Hepatocyte (in vitro differentiated cells): ENCODE results near the gene FAM184A. TPM values are rescaled to one million over a fixed set of nuclear protein-coding genes. Genes with fewer than 3 reads are reported as not detected.

Experiments
- DNase-seq: peaks from one replicate; pipeline ENCODE4 v3.0.0-alpha.2; 2016; ENCODE audit warnings: low spot score
- H2AFZ ChIP-seq: fragments of 200-600 bp; sonication (generic); 2 replicates; pipeline ENCODE4 v1.6.0; 2016; ENCODE audit warnings: antibody characterized with exemption, mild to moderate bottlenecking
- H3K27ac ChIP-seq: fragments of 200-600 bp; sonication (generic); 2 replicates; pipeline ENCODE4 v1.5.1; 2016; ENCODE audit warnings: mild to moderate bottlenecking
- H3K27me3 ChIP-seq: fragments of 200-600 bp; sonication (generic); 2 replicates; pipeline ENCODE4 v1.6.1; 2016
- H3K36me3 ChIP-seq: fragments of 200-600 bp; sonication (generic); replicated peaks from 2 replicates; pipeline ENCODE4 v1.5.1; 2016; ENCODE audit warnings: low read depth; ENCODE audit not compliant: insufficient read depth
- H3K4me1 ChIP-seq: fragments of 200-600 bp; sonication (generic); 2 replicates; pipeline ENCODE4 v1.5.1; 2016; ENCODE audit warnings: mild to moderate bottlenecking, moderate library complexity; ENCODE audit not compliant: insufficient read depth
- H3K4me2 ChIP-seq: fragments of 200-600 bp; sonication (generic); 2 replicates; pipeline ENCODE4 v1.6.0; 2016
- H3K4me3 ChIP-seq: fragments of 200-600 bp; sonication (generic); 2 replicates; pipeline ENCODE4 v1.5.1; 2016; ENCODE audit warnings: mild to moderate bottlenecking
- H3K79me2 ChIP-seq: fragments of 200-600 bp; sonication (generic); 2 replicates; pipeline ENCODE4 v1.6.0; 2017; ENCODE audit warnings: mild to moderate bottlenecking
- H3K9me2 ChIP-seq: fragments of 200-600 bp; sonication (generic); replicated peaks from 2 replicates; pipeline ENCODE4 v1.6.0; 2017; ENCODE audit warnings: mild to moderate bottlenecking; ENCODE audit not compliant: insufficient read depth
- H3K9me3 ChIP-seq: fragments of 200-600 bp; sonication (generic); 2 replicates; pipeline ENCODE4 v1.5.1; 2016; ENCODE audit warnings: low read depth, mild to moderate bottlenecking
- H4K20me1 ChIP-seq: fragments of 200-600 bp; sonication (generic); 2 replicates; pipeline ENCODE4 v1.6.0; 2016; ENCODE audit warnings: mild to moderate bottlenecking; ENCODE audit not compliant: insufficient read depth, poor library complexity, severe bottlenecking
- EZH2 ChIP-seq: fragments of 200-600 bp; sonication (generic); IDR thresholded peaks from 2 replicates; pipeline ENCODE4 v1.6.1; 2016; ENCODE audit warnings: antibody characterized with exemption, mild to moderate bottlenecking, borderline replicate concordance
- EZH2phosphoT487 ChIP-seq: fragments of 200-600 bp; sonication (generic); IDR thresholded peaks from one replicate; pipeline ENCODE4 v1.6.1; 2018; ENCODE audit warnings: antibody characterized with exemption, mild to moderate bottlenecking, low read depth, moderate library complexity; ENCODE audit not compliant: unreplicated experiment, severe bottlenecking
- WGBS: methylation state at CpG from one replicate; pipeline ENCODE4 v1.1.6; 2016; ENCODE audit warnings: low lambda C conversion rate; ENCODE audit errors: missing lambda C conversion rate; 5-methylcytosine and 5-hydroxymethylcytosine counted together
- polyA plus RNA-seq: library from polyadenylated mRNA; unstranded; fragments of >200 nt; fragmentation: Nextera tagmentation; extraction: Ambion mirVana; gene quantifications from 2 replicates; pipeline ENCODE4 v1.2.1, GENCODE V29; 2016
- total RNA-seq: library from RNA; depleted of rRNA; stranded (reverse); fragments of >200 nt; gene quantifications from 2 replicates; pipeline ENCODE4 v1.2.3, GENCODE V29; 2014
- TF ChIP-seq, protein P1 (sequence below): fragments of 200-600 bp; sonication (generic); IDR thresholded peaks from 2 replicates; pipeline ENCODE4 v1.5.1; 2016; ENCODE audit warnings: antibody characterized with exemption, mild to moderate bottlenecking; ENCODE audit not compliant: poor library complexity

The FAM184A gene
- total and polyA plus RNA-seq, 2 experiments from 2014 or later: 5.6 to 14.1 TPM

DNA sequence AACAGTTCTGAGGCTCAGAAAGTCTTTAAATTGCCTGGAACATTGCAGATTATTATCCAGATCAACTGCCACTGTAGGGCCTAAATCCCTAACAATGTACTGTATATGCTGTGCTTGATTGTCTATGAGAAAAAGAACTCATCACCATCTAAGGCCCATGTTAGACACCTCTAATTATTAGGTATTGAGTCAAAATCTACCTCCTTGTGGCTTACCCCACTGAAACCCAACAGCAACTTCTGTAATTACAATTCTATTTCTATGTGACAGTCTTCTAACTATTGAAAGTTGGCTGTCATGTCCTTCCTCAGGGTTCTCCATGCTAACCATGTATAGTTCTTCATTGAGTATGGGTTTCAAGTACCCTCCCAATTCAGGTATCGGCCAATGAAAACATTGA, 157.4 kb downstream of the FAM184A start:
- H3K27ac ChIP-seq: no peak overlapping the region
- no peak overlapping the region for H2AFZ ChIP-seq
- TF ChIP-seq, protein P1, sequence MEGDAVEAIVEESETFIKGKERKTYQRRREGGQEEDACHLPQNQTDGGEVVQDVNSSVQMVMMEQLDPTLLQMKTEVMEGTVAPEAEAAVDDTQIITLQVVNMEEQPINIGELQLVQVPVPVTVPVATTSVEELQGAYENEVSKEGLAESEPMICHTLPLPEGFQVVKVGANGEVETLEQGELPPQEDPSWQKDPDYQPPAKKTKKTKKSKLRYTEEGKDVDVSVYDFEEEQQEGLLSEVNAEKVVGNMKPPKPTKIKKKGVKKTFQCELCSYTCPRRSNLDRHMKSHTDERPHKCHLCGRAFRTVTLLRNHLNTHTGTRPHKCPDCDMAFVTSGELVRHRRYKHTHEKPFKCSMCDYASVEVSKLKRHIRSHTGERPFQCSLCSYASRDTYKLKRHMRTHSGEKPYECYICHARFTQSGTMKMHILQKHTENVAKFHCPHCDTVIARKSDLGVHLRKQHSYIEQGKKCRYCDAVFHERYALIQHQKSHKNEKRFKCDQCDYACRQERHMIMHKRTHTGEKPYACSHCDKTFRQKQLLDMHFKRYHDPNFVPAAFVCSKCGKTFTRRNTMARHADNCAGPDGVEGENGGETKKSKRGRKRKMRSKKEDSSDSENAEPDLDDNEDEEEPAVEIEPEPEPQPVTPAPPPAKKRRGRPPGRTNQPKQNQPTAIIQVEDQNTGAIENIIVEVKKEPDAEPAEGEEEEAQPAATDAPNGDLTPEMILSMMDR: no peak
- no peak for TF ChIP-seq EZH2
- no peak for TF ChIP-seq EZH2phosphoT487
- no peaks in the 10 kb centered on the region for H3K9me3 ChIP-seq
- H3K9me2 ChIP-seq: no peaks in the 10 kb centered on the region
- H3K4me1 ChIP-seq: no peaks in the 10 kb centered on the region
- H3K4me2 ChIP-seq: no peak overlapping the region
- no peaks in the 10 kb centered on the region for H3K36me3 ChIP-seq
- H3K79me2 ChIP-seq: no peaks in the 10 kb centered on the region
- DNase-seq: no peak
- 100% methylated on average over 1 of the region's 1 CpG for WGBS
- H3K4me3 ChIP-seq: no peak overlapping the region
- H3K27me3 ChIP-seq: no peaks in the 10 kb centered on the region
- no peaks in the 10 kb centered on the region for H4K20me1 ChIP-seq

DNA sequence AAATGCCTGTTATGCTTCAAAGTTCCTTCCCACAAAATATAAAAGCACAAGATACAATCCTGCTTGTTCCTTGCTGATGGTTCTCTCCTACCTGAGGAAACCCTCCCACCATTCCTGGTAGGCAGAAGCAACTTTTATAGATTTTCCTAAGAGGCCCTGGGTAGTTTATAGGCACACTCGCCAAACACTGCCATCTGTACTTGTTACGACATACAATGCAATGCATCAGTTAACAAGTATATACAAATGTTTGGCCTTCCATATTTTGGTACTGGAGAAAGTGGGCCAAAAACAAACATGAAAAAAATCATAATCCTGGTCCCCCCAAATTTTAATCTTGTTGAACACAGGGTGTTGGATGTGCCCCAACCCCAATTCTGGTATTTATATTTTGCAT, 160.1 kb downstream of the FAM184A start:
- 68% methylated on average over 2 of the region's 2 CpGs for WGBS
- Histone ChIP-seq H2AFZ (no peak overlapping the region), H3K36me3 (no peaks in the 10 kb centered on the region)

DNA sequence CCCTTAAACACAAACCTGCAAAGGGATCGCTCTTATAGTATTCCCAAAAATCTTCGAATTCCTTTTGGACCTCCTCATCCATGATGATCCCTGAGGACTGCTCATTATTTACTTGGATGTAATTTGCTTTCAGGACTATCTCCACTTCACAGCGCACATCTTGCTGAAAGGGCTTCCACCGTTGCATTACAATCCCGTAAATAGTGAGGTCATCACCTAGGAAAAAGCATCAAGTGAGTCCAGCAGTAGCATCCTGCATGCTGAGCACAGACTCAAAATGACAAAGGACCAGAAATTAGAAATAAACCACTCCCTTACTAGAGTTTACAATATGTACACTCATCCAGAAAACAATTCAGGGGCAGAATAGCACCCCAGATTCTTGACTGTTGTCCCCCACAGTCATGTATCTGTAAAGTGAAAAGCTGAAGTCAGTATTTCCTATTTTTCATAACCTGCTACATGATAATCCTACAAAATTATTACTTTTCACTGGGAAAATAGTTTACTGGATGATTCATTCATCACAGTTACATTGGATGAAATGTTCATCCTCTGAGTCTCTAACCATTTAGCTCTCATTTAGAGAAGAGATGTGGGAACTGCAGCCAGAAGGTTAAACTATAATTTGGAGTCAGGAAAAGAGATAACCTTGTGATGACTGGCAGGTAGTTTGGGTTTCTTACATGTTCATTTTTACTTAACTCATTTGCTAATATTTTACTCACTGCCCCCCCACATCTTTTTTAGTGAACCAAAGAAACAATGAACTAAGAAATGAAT, 160.7 kb downstream of the FAM184A start:
- Histone ChIP-seq H3K4me2 (no peak overlapping the region), H3K27me3 (no peaks in the 10 kb centered on the region), H4K20me1 (no peaks in the 10 kb centered on the region), H3K9me3 (no peaks in the 10 kb centered on the region), H3K79me2 (no peaks in the 10 kb centered on the region), H3K4me1 (no peaks in the 10 kb centered on the region), H3K9me2 (no peaks in the 10 kb centered on the region), H2AFZ (no peak overlapping the region), H3K36me3 (no peaks in the 10 kb centered on the region), H3K27ac (no peak overlapping the region), H3K4me3 (no peak overlapping the region)
- TF ChIP-seq EZH2: no peak
- no peak for TF ChIP-seq EZH2phosphoT487
- TF ChIP-seq, protein P1: no peak
- DNase-seq: no peak
- WGBS: 89% methylated on average over 5 of the region's 5 CpGs

More for the DNA sequence above, 160.1 kb downstream of the FAM184A start:
- Histone ChIP-seq H3K9me3 (no peaks in the 10 kb centered on the region), H3K27ac (no peak overlapping the region), H3K4me3 (no peak overlapping the region), H4K20me1 (no peaks in the 10 kb centered on the region), H3K4me1 (no peaks in the 10 kb centered on the region), H3K79me2 (no peaks in the 10 kb centered on the region), H3K4me2 (no peak overlapping the region), H3K27me3 (no peaks in the 10 kb centered on the region), H3K9me2 (no peaks in the 10 kb centered on the region)
- no peak for TF ChIP-seq EZH2
- TF ChIP-seq, protein P1: no peak
- no peak for DNase-seq
